GM23248 (cell line): ENCODE measurements around the gene DRC3. TPM values are rescaled to one million over a fixed set of nuclear protein-coding genes. Genes with fewer than 3 reads are reported as not detected.

Experiments
- DNase-seq: peaks from one replicate; pipeline ENCODE4 v3.0.0-alpha.2; 2015
- H2AFZ ChIP-seq: fragments of 200-600 bp; sonication (generic); 2 replicates; pipeline ENCODE4 v1.6.1; 2016; ENCODE audit warnings: antibody characterized with exemption
- H3F3A ChIP-seq: fragments of 200-600 bp; sonication (generic); 2 replicates; pipeline ENCODE4 v1.6.1; 2016; ENCODE audit warnings: mild to moderate bottlenecking, antibody characterized with exemption, mixed run types; ENCODE audit not compliant: insufficient read depth
- H3K27ac ChIP-seq: fragments of 200-600 bp; sonication (generic); 2 replicates; pipeline ENCODE4 v1.5.1; 2016; ENCODE audit warnings: mild to moderate bottlenecking
- H3K27me3 ChIP-seq: fragments of 200-600 bp; sonication (generic); replicated peaks from 2 replicates; pipeline ENCODE4 v1.6.1; 2016; ENCODE audit warnings: mild to moderate bottlenecking; ENCODE audit not compliant: insufficient read depth
- H3K36me3 ChIP-seq: fragments of 200-600 bp; sonication (generic); 2 replicates; pipeline ENCODE4 v1.6.1; 2016; ENCODE audit warnings: low read depth, mild to moderate bottlenecking
- H3K4me1 ChIP-seq: fragments of 200-600 bp; sonication (generic); 2 replicates; pipeline ENCODE4 v1.6.1; 2016; ENCODE audit warnings: mild to moderate bottlenecking; ENCODE audit not compliant: insufficient read depth
- H3K4me2 ChIP-seq: fragments of 200-600 bp; sonication (generic); one replicate; pipeline ENCODE4 v1.6.1; 2016; ENCODE audit warnings: mild to moderate bottlenecking; ENCODE audit not compliant: unreplicated experiment
- H3K4me3 ChIP-seq: fragments of 200-600 bp; sonication (generic); 2 replicates; pipeline ENCODE4 v1.5.1; 2016; ENCODE audit warnings: mild to moderate bottlenecking
- H3K79me2 ChIP-seq: fragments of 200-600 bp; sonication (generic); 2 replicates; pipeline ENCODE4 v1.6.1; 2016; ENCODE audit warnings: mild to moderate bottlenecking; ENCODE audit not compliant: insufficient read depth
- H3K9ac ChIP-seq: fragments of 200-600 bp; sonication (generic); 2 replicates; pipeline ENCODE4 v1.6.1; 2016; ENCODE audit warnings: mild to moderate bottlenecking
- H3K9me2 ChIP-seq: fragments of 200-600 bp; sonication (generic); 2 replicates; pipeline ENCODE4 v1.6.1; 2016; ENCODE audit warnings: mixed run types, mild to moderate bottlenecking, moderate library complexity; ENCODE audit not compliant: insufficient read depth
- H3K9me3 ChIP-seq: fragments of 200-600 bp; sonication (generic); one replicate; pipeline ENCODE4 v1.6.1; 2017; ENCODE audit warnings: low read depth
- H4K20me1 ChIP-seq: fragments of 200-600 bp; sonication (generic); 2 replicates; pipeline ENCODE4 v1.6.0; 2016; ENCODE audit not compliant: insufficient read depth
- EZH2 ChIP-seq: fragments of 200-600 bp; sonication (generic); IDR thresholded peaks from 2 replicates; pipeline ENCODE4 v1.6.1; 2018; ENCODE audit warnings: antibody characterized with exemption, mild to moderate bottlenecking; ENCODE audit not compliant: insufficient read depth, poor library complexity, severe bottlenecking
- EZH2phosphoT487 ChIP-seq: fragments of 200-600 bp; sonication (generic); IDR thresholded peaks from 2 replicates; pipeline ENCODE4 v1.6.1; 2018; ENCODE audit warnings: antibody characterized with exemption, moderate library complexity, mild to moderate bottlenecking, low read depth; ENCODE audit not compliant: insufficient read depth
- WGBS, 2 experiments: methylation state at CpG; one replicate each; pipeline ENCODE4 v1.1.6; 2015 to 2017; ENCODE audit warnings: low lambda C conversion rate in 2 of 2, low coverage in 1 of 2; ENCODE audit errors: missing lambda C conversion rate in 2 of 2; 5-methylcytosine and 5-hydroxymethylcytosine counted together
- in situ Hi-C: fragments of 300-500 bp; cut with MboI; formaldehyde crosslinking; loops from 2 replicates; pipeline ENCODE4 v1.15.0; 2020
- polyA plus RNA-seq: library from polyadenylated mRNA; unstranded; fragments of >200 nt; fragmentation: Nextera tagmentation; extraction: Ambion mirVana; gene quantifications from 2 replicates; pipeline ENCODE4 v1.2.1, GENCODE V29; 2016
- total RNA-seq: library from RNA; depleted of rRNA; stranded (reverse); fragments of >200 nt; shearing (Covaris generic); gene quantifications from 2 replicates; pipeline ENCODE4 v1.2.3, GENCODE V29; 2014

DRC3 gene
- total and polyA plus RNA-seq, 2 experiments from 2014 or later = 3.2 to 3.6 TPM

- Histone ChIP-seq H2AFZ (no peak overlapping the region), H3K27me3 (no peaks in the 10 kb centered on the region), H3K9me3 (no peaks in the 10 kb centered on the region), H3K9ac (no peak overlapping the region), H3K4me2 (no peak overlapping the region), H3K36me3 (no peaks in the 10 kb centered on the region), H3F3A (no peaks in the 10 kb centered on the region), H4K20me1 (no peaks in the 10 kb centered on the region), H3K79me2 (no peaks in the 10 kb centered on the region), H3K27ac (no peak overlapping the region), H3K4me3 (no peak overlapping the region), H3K4me1 (no peaks in the 10 kb centered on the region; the same call in 1 of the 2 replicates), H3K9me2 (no peaks in the 10 kb centered on the region)
- in situ Hi-C loops = loop anchor here (10.0 kb wide), 1 partner anchor 125 kb away; no protein-coding TSS in a partner anchor
- no peak for TF ChIP-seq EZH2phosphoT487
- DNase-seq = no peak
- WGBS, 2 experiments = 69 to 77% methylated on average over 2 of the region's 2 CpGs
These were observed 47.1 kb downstream of the DRC3 start for GRCh38 chr17:18019838-18020154.

- Histone ChIP-seq H2AFZ (no peak overlapping the region), H3K27ac (no peak overlapping the region), H3K9ac (no peak overlapping the region), H3K4me3 (no peak overlapping the region), H3K27me3 (no peaks in the 10 kb centered on the region), H3K4me1 (peaks cover 9% of the 10 kb centered on the region), H3K9me2 (no peaks in the 10 kb centered on the region), H3K9me3 (no peaks in the 10 kb centered on the region), H4K20me1 (no peaks in the 10 kb centered on the region), H3K36me3 (no peaks in the 10 kb centered on the region), H3K4me2 (no peak overlapping the region), H3F3A (peaks cover 2% of the 10 kb centered on the region; the same call in 1 of the 2 replicates), H3K79me2 (no peaks in the 10 kb centered on the region)
- DNase-seq = no peak
- no peak for TF ChIP-seq EZH2phosphoT487
- no peak for TF ChIP-seq EZH2
- in situ Hi-C loops = loop anchor here (10.0 kb wide), 1 partner anchor 126 kb away; no protein-coding TSS in a partner anchor
- 96 to 99% methylated on average over 6 of the region's 6 CpGs for WGBS, 2 experiments
These were observed 48.3 kb downstream of the DRC3 start for GRCh38 chr17:18020971-18021370.

GRCh38 chr17:18021372-18021771, 48.7 kb downstream of the DRC3 start:
- in situ Hi-C loops = loop anchor here (10.0 kb wide), 1 partner anchor 127 kb away; no protein-coding TSS in a partner anchor
- WGBS, 2 experiments = 92 to 97% methylated on average over 5 of the region's 5 CpGs
- DNase-seq = no peak

DNA sequence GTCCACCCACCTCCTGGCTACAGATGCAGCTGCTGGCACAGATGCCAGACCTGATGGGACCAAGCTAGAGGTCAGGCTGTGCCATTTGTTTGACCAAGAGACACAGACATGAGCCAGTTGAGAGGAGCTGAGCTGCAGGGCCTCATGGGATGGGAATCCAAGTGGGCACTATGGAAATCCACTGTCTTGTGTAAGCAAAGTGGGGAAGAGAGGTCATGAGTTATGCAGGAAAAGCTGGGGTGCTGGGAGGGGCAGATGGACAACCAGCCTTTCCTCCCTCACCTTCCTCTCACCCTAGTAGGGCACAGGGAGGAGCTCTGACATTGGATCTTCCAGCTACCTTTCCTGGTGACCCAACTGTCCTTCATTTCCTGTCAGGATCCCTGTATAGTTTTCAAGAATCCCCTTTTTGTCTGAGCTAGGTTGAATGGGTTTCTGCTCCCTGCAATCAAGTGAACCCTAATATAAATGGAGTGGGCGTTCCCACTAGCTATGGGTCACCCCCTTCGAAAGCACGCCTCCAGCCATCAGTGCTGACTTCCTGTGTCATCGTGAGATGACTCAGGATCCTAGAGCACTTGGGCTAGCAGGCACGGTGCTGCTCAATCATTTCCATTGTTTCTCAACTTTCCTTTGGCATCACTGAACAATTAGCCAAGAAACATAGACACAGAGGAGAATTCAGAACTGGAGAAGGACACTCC, 52.7 kb downstream of the DRC3 start:
- Histone ChIP-seq H3K4me2 (peak overlapping the region; percentile 63), H3K9me3 (no peaks in the 10 kb centered on the region), H3K79me2 (no peaks in the 10 kb centered on the region; the same call in 1 of the 2 replicates), H3K4me3 (no peak overlapping the region), H3K27ac (peak overlapping the region; percentile 87), H3K9me2 (no peaks in the 10 kb centered on the region), H3K27me3 (no peaks in the 10 kb centered on the region), H3K4me1 (peaks cover 23% of the 10 kb centered on the region), H3K36me3 (no peaks in the 10 kb centered on the region), H3K9ac (peak overlapping the region; percentile 59), H3F3A (peaks cover 13% of the 10 kb centered on the region; the same call in 1 of the 2 replicates), H2AFZ (no peak overlapping the region), H4K20me1 (no peaks in the 10 kb centered on the region)
- 12% methylated on average over 5 of the region's 5 CpGs for WGBS, 2 experiments
- no peak for TF ChIP-seq EZH2
- no peak for TF ChIP-seq EZH2phosphoT487
- peak; percentile 94 for DNase-seq
- in situ Hi-C loops = loop anchor here (10.0 to 25.0 kb wide), 2 partner anchors 131 to 338 kb away; partner anchors contain the start of gene RAI1

More at GRCh38 chr17:18021372-18021771, 48.7 kb downstream of the DRC3 start:
- Histone ChIP-seq H3F3A (peaks cover 4% of the 10 kb centered on the region; the same call in 1 of the 2 replicates), H3K27me3 (no peaks in the 10 kb centered on the region), H3K36me3 (no peaks in the 10 kb centered on the region), H3K9me3 (no peaks in the 10 kb centered on the region), H3K9ac (no peak overlapping the region), H3K4me2 (no peak overlapping the region), H3K9me2 (no peaks in the 10 kb centered on the region), H3K4me1 (peaks cover 13% of the 10 kb centered on the region), H3K79me2 (no peaks in the 10 kb centered on the region), H2AFZ (no peak overlapping the region), H3K4me3 (no peak overlapping the region), H3K27ac (no peak overlapping the region), H4K20me1 (no peaks in the 10 kb centered on the region)
- TF ChIP-seq EZH2 (no peak), EZH2phosphoT487 (no peak)
